ENCODE results near the gene GTF2F1. TPM values are rescaled to one million over a fixed set of nuclear protein-coding genes. Genes with fewer than 3 reads are reported as not detected.
"Not testable (repeated sequence)": the region's sequence is repeated elsewhere in the genome, so short reads cannot be mapped to it uniquely, and the experiment has no call there.

GTF2F1 gene
- total RNA-seq, 4 donors from 2014 or later: 28.5 to 50.3 (median 38.6) TPM

GRCh38 chr19:6362351-6362801, 30.6 kb downstream of the GTF2F1 start:
- ATAC-seq (ENCODE audit: low FRiP score): no peak
- DNase-seq (ENCODE audit: low spot score): no peak

GRCh38 chr19:6362027-6362350, 31.0 kb downstream of the GTF2F1 start:
- peak; percentile 30 for ATAC-seq (ENCODE audit: low FRiP score)
- DNase-seq (ENCODE audit: low spot score): no peak
- no peak for TF ChIP-seq CTCF (IDR thresholded peaks at IDR 0.05)

More at GRCh38 chr19:6362351-6362801, 30.6 kb downstream of the GTF2F1 start:
- TF ChIP-seq CTCF (IDR thresholded peaks at IDR 0.05): no peak

- not testable (repeated sequence) for ATAC-seq (ENCODE audit: low FRiP score); DNase-seq (ENCODE audit: low spot score)
Measured at GRCh38 chr19:6360857-6361216, 32.1 kb downstream of the GTF2F1 start.

GRCh38 chr19:6360445-6360844, 32.5 kb downstream of the GTF2F1 start:
- not testable (repeated sequence) for DNase-seq (ENCODE audit: low spot score); ATAC-seq (ENCODE audit: low FRiP score)

GRCh38 chr19:6359568-6360341, 33.2 kb downstream of the GTF2F1 start:
- ATAC-seq (ENCODE audit: low FRiP score) (no peak), DNase-seq (ENCODE audit: low spot score) (no peak)
- TF ChIP-seq CTCF (IDR thresholded peaks at IDR 0.05): no peak

GRCh38 chr19:6358003-6358402, 35.0 kb downstream of the GTF2F1 start:
- ATAC-seq (ENCODE audit: low FRiP score) (no peak), DNase-seq (ENCODE audit: low spot score) (no peak)
- no peak for TF ChIP-seq CTCF (IDR thresholded peaks at IDR 0.05)

- no peak for TF ChIP-seq CTCF (IDR thresholded peaks at IDR 0.05)
- no peak for ATAC-seq (ENCODE audit: low FRiP score)
- DNase-seq (ENCODE audit: low spot score): no peak
Measured at GRCh38 chr19:6357174-6357573, 35.8 kb downstream of the GTF2F1 start.

GRCh38 chr19:6355321-6356040, 37.5 kb downstream of the GTF2F1 start:
- ATAC-seq (ENCODE audit: low FRiP score); DNase-seq (ENCODE audit: low spot score): not testable (repeated sequence)
